Measurements from ENCODE around the gene OLA1. TPM values are rescaled to one million over a fixed set of nuclear protein-coding genes. Genes with fewer than 3 reads are reported as not detected.
"Not testable (repeated sequence)": the region's sequence is repeated elsewhere in the genome, so short reads cannot be mapped to it uniquely, and the experiment has no call there.

Gene OLA1
- total RNA-seq = 10 to 100 TPM; 63.5 to 64.6 TPM

DNA sequence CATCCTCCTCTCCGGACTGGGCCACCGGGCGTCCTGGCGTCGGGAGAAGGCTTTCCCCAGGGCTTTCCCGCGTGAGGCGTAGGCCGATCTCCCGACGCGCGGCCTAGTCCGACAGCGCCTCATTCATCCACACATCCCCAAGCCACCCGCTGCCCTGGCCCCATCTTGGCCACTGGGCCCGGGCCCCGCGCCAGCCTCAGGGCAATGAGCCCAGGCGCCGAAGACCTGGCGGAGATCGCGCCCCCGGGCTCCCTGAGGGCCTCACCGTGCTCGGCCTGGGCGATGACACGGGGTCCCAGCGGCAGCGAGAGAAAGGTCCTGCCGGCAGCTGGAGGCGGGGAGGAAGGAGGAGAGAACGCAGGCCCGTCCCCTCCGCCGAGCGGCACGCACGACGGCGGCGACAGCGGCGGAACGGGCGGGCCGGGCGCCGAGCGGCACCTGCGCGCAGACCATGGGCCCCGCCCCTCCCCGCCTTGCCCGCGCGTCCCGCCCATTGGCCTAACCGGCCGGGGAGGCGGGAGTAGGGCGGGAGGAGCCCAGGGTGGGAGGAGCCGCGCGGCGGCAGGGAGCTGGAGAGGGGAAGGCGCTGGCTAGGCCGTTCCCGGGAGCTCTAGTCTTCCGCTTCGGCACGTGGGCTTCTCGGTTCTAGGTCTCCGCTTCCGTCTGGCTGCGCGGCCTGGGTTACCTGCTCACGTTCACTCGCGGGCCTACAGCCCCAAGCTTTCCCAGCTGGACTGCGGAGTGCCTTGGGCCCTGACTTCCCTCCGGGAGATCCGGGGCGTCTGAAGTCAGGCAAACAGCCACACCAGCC is at the start of gene OLA1:
TSS of gene OLA1 (minus strand) at position 346 of the 811 bp plus-strand sequence. CDS start 1,717 bp downstream, outside the sequence.
- CTCF ChIA-PET = interaction anchor here (0.9 to 1.5 kb wide), 2 partner anchors 88 to 93 kb away, joined by 3 read pairs; no protein-coding TSS in a partner anchor
- Mint-ChIP-seq H3K4me3 (peak within 1 kb of the TSS; percentile 84), H3K4me1 (peaks cover 30% of the 10 kb centered on the region), H3K36me3 (ENCODE audit: low read depth) (peaks cover 23% of the 10 kb centered on the region), H3K9me3 (no peaks in the 10 kb centered on the region), H3K27ac (peak within 1 kb of the TSS; percentile 67), H3K27me3 (no peaks in the 10 kb centered on the region)
- POLR2A ChIA-PET = interaction anchor here (0.5 to 2.9 kb wide), 12 partner anchors 10 to 700 kb away, joined by 3 to 8 read pairs (median 4); partner anchors contain the start of genes GPR155 and SCRN3
- peak; percentile 97 for DNase-seq

- no peak overlapping the region for H3K4me3 Mint-ChIP-seq
- no peak overlapping the region for H3K27ac Mint-ChIP-seq
- ChIA-PET POLR2A (no interaction called here), CTCF (no interaction called here)
- peaks cover 25% of the 10 kb centered on the region for H3K27me3 Mint-ChIP-seq
- no peaks in the 10 kb centered on the region for H3K4me1 Mint-ChIP-seq
- H3K9me3 Mint-ChIP-seq = peaks cover 4% of the 10 kb centered on the region
- no peak for DNase-seq
- H3K36me3 Mint-ChIP-seq (ENCODE audit: low read depth) = no peaks in the 10 kb centered on the region
These were observed 44.6 kb upstream of the OLA1 start for GRCh38 chr2:174292908-174293307.

DNA sequence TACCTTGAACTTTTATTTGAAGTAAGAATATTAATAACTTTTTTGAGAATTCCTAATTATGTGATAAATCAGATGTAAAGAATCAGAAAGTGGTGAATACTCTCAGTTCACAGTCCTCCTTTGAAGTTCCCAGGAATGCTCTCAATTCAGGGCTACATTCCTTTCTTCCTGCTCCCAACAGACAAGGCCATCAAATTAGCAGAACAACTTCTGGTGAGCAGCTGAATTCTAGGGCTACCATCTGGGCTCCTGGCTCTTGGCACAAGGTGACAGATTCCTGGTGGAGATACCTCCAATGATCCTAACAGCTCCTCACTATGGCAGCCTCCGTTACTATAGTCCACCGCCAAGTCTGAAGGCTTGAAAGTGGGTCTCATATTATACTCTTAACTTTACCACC is 37.8 kb upstream of the OLA1 start:
- H3K27me3 Mint-ChIP-seq = peaks cover 41% of the 10 kb centered on the region
- CTCF ChIA-PET = no interaction called here
- H3K9me3 Mint-ChIP-seq = no peaks in the 10 kb centered on the region
- no peaks in the 10 kb centered on the region for H3K36me3 Mint-ChIP-seq (ENCODE audit: low read depth)
- DNase-seq = no peak
- H3K27ac Mint-ChIP-seq = no peak overlapping the region
- POLR2A ChIA-PET = no interaction called here
- no peaks in the 10 kb centered on the region for H3K4me1 Mint-ChIP-seq
- no peak overlapping the region for H3K4me3 Mint-ChIP-seq

DNA sequence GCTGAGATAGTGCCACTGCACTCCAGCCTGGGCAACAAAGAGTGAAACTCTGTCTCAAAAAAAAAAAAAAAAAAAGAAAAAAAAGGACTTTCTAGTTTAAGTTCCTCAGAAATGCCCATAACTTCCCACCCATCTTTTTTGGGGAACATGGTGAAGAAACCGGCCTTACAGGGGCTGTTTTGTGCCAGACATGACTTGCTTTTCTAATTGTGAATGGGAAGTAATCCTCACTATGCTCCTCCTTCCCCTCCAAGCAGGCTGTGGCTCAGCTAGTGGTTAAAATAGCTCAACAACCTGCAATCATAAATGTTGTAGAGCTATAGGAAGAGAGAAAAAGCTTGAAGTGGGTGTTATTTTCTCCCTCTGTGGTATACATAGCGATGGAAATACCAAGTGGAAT is 34.1 kb upstream of the OLA1 start:
- Mint-ChIP-seq H3K36me3 (ENCODE audit: low read depth) (no peaks in the 10 kb centered on the region), H3K27me3 (peaks cover 27% of the 10 kb centered on the region), H3K4me1 (no peaks in the 10 kb centered on the region), H3K27ac (no peak overlapping the region), H3K9me3 (no peaks in the 10 kb centered on the region), H3K4me3 (no peak overlapping the region)
- POLR2A ChIA-PET = no interaction called here
- CTCF ChIA-PET = no interaction called here
- DNase-seq = no peak

- H3K4me1 Mint-ChIP-seq = no peaks in the 10 kb centered on the region
- DNase-seq = no peak
- no peak overlapping the region for H3K4me3 Mint-ChIP-seq
- CTCF ChIA-PET = no interaction called here
- no peak overlapping the region for H3K27ac Mint-ChIP-seq
- no peaks in the 10 kb centered on the region for H3K36me3 Mint-ChIP-seq (ENCODE audit: low read depth)
- H3K27me3 Mint-ChIP-seq = peaks cover 30% of the 10 kb centered on the region
- POLR2A ChIA-PET = no interaction called here
- H3K9me3 Mint-ChIP-seq = no peaks in the 10 kb centered on the region
These were observed 33.4 kb upstream of the OLA1 start for GRCh38 chr2:174281736-174282135.

GRCh38 chr2:174280596-174280995 is 32.3 kb upstream of the OLA1 start:
- POLR2A ChIA-PET = no interaction called here
- DNase-seq = no peak
- Mint-ChIP-seq H3K27me3 (peaks cover 27% of the 10 kb centered on the region), H3K36me3 (ENCODE audit: low read depth) (no peaks in the 10 kb centered on the region), H3K9me3 (no peaks in the 10 kb centered on the region), H3K4me1 (no peaks in the 10 kb centered on the region), H3K4me3 (no peak overlapping the region), H3K27ac (no peak overlapping the region)
- CTCF ChIA-PET = no interaction called here

DNA sequence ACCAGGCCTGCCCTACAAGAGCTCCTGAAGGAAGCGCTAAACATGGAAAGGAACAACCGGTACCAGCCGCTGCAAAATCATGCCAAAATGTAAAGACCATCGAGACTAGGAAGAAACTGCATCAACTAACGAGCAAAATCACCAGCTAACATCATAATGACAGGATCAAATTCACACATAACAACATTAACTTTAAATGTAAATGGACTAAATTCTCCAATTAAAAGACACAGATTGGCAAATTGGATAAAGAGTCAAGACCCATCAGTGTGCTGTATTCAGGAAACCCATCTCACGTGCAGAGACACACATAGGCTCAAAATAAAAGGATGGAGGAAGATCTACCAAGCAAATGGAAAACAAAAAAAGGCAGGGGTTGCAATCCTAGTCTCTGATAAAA is 21.9 kb upstream of the OLA1 start:
- CTCF ChIA-PET; H3K27ac Mint-ChIP-seq; H3K9me3 Mint-ChIP-seq; H3K36me3 Mint-ChIP-seq (ENCODE audit: low read depth); H3K4me1 Mint-ChIP-seq; POLR2A ChIA-PET; H3K4me3 Mint-ChIP-seq; DNase-seq: not testable (repeated sequence)
- peaks cover 21% of the 10 kb centered on the region for H3K27me3 Mint-ChIP-seq

DNA sequence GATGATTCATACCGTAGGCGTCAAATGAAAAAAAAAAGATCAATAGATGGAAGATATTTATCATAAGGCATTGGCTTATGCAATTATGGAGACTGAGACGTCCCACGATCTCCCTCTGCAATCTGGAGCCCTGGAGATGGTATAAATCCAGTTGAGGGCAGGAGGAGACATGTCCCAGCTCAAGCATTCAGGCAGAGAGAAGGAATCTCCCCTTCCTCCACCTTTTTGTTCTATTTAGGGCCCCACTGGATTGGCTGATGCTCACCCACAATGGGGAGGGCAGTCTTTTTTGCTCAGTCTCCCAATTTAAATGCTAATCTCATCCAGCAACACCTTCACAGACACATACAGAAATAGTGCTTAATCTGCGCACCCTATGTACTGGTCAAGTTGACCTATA is 18.0 kb upstream of the OLA1 start:
- ChIA-PET CTCF (no interaction called here), POLR2A (interaction anchor here (0.6 kb wide), 1 partner anchor 240 kb away, joined by 4 read pairs; no protein-coding TSS in a partner anchor)
- DNase-seq = no peak
- H3K27me3 Mint-ChIP-seq = peaks cover 22% of the 10 kb centered on the region
- H3K4me3 Mint-ChIP-seq = no peak overlapping the region
- no peaks in the 10 kb centered on the region for H3K36me3 Mint-ChIP-seq (ENCODE audit: low read depth)
- no peak overlapping the region for H3K27ac Mint-ChIP-seq
- no peaks in the 10 kb centered on the region for H3K4me1 Mint-ChIP-seq
- no peaks in the 10 kb centered on the region for H3K9me3 Mint-ChIP-seq

GRCh38 chr2:174263997-174264396 is 15.7 kb upstream of the OLA1 start:
- Mint-ChIP-seq H3K9me3 (no peaks in the 10 kb centered on the region), H3K36me3 (ENCODE audit: low read depth) (no peaks in the 10 kb centered on the region), H3K4me3 (no peak overlapping the region), H3K27ac (no peak overlapping the region), H3K27me3 (peaks cover 28% of the 10 kb centered on the region), H3K4me1 (no peaks in the 10 kb centered on the region)
- no peak for DNase-seq
- CTCF ChIA-PET = interaction anchor here (0.6 to 0.7 kb wide), 2 partner anchors 108 to 421 kb away, joined by 3 read pairs; no protein-coding TSS in a partner anchor
- POLR2A ChIA-PET = no interaction called here

DNA sequence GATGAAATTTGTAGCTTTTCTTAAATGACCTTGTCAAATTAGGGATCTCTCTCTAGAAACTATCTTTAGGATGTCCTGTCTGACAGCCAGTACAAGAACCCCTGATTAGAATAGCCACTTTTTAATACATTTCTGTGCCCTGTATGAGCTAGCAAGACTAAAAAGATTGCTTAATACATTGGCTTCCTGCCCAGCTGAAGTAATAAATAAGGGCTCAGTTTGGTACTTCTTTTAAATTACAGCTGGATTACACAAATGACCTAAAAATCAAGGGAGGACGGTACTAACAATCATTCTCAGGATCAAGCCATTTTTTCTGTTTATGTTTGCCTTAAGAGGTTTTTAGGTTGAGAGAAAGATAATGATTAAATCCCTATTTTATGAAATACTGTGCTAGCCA is 11.6 kb upstream of the OLA1 start:
- POLR2A ChIA-PET = no interaction called here
- H3K27me3 Mint-ChIP-seq = peaks cover 7% of the 10 kb centered on the region
- no peaks in the 10 kb centered on the region for H3K9me3 Mint-ChIP-seq
- H3K4me1 Mint-ChIP-seq = no peaks in the 10 kb centered on the region
- H3K36me3 Mint-ChIP-seq (ENCODE audit: low read depth) = no peaks in the 10 kb centered on the region
- no peak overlapping the region for H3K4me3 Mint-ChIP-seq
- H3K27ac Mint-ChIP-seq = no peak overlapping the region
- CTCF ChIA-PET = interaction anchor here (0.7 kb wide), 1 partner anchor 1076 kb away, joined by 4 read pairs; no protein-coding TSS in a partner anchor
- no peak for DNase-seq

GRCh38 chr2:174254267-174254666 is 5.9 kb upstream of the OLA1 start:
- H3K4me1 Mint-ChIP-seq = peaks cover 2% of the 10 kb centered on the region
- DNase-seq = no peak
- H3K27ac Mint-ChIP-seq = no peak overlapping the region
- ChIA-PET CTCF (interaction anchor here (0.6 kb wide), 1 partner anchor 35 kb away, joined by 4 read pairs; no protein-coding TSS in a partner anchor), POLR2A (no interaction called here)
- H3K36me3 Mint-ChIP-seq (ENCODE audit: low read depth) = no peaks in the 10 kb centered on the region
- H3K9me3 Mint-ChIP-seq = no peaks in the 10 kb centered on the region
- no peaks in the 10 kb centered on the region for H3K27me3 Mint-ChIP-seq
- no peak overlapping the region for H3K4me3 Mint-ChIP-seq

GRCh38 chr2:174248998-174249592 is 763 bp upstream of the OLA1 start:
- Mint-ChIP-seq H3K4me1 (peaks cover 29% of the 10 kb centered on the region), H3K27ac (peak overlapping the region; percentile 47), H3K9me3 (no peaks in the 10 kb centered on the region), H3K36me3 (ENCODE audit: low read depth) (peaks cover 18% of the 10 kb centered on the region), H3K4me3 (peak overlapping the region; percentile 66), H3K27me3 (no peaks in the 10 kb centered on the region)
- CTCF ChIA-PET = interaction anchor here (0.9 to 1.5 kb wide), 2 partner anchors 88 to 92 kb away, joined by 3 read pairs; no protein-coding TSS in a partner anchor
- POLR2A ChIA-PET = interaction anchor here (0.7 to 2.1 kb wide), 10 partner anchors 9 to 290 kb away, joined by 3 to 7 read pairs (median 4); partner anchors contain the start of genes GPR155 and SCRN3
- no peak for DNase-seq

DNA sequence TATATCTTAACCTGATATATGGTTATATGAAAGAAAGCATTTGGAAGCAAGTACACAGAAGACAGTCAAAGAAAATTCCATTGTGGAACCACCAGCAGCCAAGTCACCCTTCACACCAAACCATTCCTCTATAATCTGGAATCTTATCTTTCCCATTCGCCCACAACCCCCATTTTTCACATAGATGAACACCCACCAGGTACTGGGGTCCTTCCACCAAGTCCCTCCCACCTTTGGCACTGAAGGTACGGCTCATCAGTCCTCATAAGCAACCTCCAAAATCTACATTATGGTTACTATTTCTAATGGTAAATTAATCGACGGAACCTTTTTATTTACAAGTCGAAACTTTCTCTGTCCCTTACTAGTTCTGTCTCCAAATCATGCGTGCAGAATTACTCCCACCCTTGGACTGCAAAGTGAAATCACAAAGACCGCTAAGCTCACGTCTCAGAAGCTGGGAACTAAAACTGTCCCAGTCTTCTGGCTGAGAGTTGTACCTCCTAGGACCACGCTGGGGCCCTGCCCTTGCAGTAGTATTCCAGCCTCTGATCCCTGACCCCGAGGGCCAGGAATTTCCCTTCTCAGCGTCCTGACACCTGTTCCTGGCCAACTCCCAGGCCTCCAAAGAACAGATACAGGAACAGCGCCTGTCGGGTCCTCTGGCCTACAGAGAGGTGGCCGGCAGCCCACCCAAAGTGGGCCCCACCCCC is 702 bp downstream of the OLA1 start:
- ChIA-PET CTCF (interaction anchor here (1.5 kb wide), 1 partner anchor 94 kb away, joined by 3 read pairs; no protein-coding TSS in a partner anchor), POLR2A (interaction anchor here (1.0 to 2.9 kb wide), 8 partner anchors 11 to 891 kb away, joined by 3 to 8 read pairs (median 4); partner anchors contain the start of genes GPR155 and SCRN3)
- Mint-ChIP-seq H3K9me3 (no peaks in the 10 kb centered on the region), H3K27ac (peak overlapping the region; percentile 67), H3K27me3 (no peaks in the 10 kb centered on the region), H3K4me1 (peaks cover 30% of the 10 kb centered on the region), H3K36me3 (ENCODE audit: low read depth) (peaks cover 27% of the 10 kb centered on the region), H3K4me3 (peak overlapping the region; percentile 84)
- no peak for DNase-seq

Measured in activated CD4-positive, alpha-beta memory T cell treated with anti-CD3 and anti-CD28 coated beads, Interleukin-2, amount 10 ng/mL, durations not matched to agents 7 days and 5 days (primary cell).